ENCODE measurements around the gene TARBP1. TPM values are rescaled to one million over a fixed set of nuclear protein-coding genes. Genes with fewer than 3 reads are reported as not detected.

TARBP1 gene
- total RNA-seq, 4 donors from 2014 or later = 24.9 to 48.9 (median 34.4) TPM

DNA sequence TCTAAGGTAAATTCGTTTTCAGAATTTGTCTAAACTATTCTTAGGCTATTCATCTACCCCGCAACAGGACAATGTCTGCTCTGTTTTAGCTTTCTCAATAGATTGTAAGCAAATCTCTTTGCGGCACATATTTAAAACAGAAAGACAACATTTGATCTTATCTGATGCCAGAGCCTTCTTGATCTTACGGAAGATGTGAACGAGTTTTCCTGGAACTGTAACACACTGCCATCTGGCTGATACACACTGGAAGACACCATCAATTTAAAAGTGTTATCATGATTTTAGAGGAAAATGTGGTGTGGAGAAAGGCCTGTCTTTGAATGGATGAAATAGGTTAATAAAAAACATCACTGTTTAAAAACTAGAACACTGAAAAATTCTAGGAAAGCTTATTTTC, 69.7 kb downstream of the TARBP1 start:
- WGBS, 2 donors = 53% methylated on average over 5 of the region's 5 CpGs
- H3K27me3 ChIP-seq = no peaks in the 10 kb centered on the region
- TF ChIP-seq, protein P1, sequence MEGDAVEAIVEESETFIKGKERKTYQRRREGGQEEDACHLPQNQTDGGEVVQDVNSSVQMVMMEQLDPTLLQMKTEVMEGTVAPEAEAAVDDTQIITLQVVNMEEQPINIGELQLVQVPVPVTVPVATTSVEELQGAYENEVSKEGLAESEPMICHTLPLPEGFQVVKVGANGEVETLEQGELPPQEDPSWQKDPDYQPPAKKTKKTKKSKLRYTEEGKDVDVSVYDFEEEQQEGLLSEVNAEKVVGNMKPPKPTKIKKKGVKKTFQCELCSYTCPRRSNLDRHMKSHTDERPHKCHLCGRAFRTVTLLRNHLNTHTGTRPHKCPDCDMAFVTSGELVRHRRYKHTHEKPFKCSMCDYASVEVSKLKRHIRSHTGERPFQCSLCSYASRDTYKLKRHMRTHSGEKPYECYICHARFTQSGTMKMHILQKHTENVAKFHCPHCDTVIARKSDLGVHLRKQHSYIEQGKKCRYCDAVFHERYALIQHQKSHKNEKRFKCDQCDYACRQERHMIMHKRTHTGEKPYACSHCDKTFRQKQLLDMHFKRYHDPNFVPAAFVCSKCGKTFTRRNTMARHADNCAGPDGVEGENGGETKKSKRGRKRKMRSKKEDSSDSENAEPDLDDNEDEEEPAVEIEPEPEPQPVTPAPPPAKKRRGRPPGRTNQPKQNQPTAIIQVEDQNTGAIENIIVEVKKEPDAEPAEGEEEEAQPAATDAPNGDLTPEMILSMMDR (IDR thresholded peaks at IDR 0.05) = no peak
- H3K27ac ChIP-seq = no peak overlapping the region
- no peak overlapping the region for H3K4me3 ChIP-seq
- H3K9me3 ChIP-seq = no peaks in the 10 kb centered on the region
- DNase-seq (ENCODE audit: low spot score in 2 of 2) = no peak
- peaks cover 0 to 58% (median 0%) of the 10 kb centered on the region in 3 donors for H3K36me3 ChIP-seq
- H3K4me1 ChIP-seq = no peaks in the 10 kb centered on the region

DNA sequence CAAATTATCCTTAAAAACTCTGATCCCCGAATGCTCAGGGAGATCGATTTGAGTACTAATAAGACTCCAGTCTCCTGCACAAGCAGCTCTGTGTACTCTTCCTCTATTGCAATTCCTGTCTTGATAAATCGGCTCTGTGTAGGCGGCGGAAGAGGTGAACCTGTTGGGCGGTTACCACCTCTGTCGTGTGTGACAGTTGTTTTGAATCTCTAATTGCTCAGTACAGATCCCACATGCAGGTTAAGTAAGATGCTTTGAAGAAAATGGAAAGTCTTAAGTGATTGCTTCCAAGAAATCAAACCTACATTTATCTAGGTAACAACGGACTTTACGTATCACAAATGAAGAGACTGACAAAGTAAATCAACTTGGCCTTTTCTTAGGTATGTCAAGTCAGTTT, 70.2 kb downstream of the TARBP1 start:
- Histone ChIP-seq H3K27me3 (no peaks in the 10 kb centered on the region), H3K27ac (no peak overlapping the region), H3K4me3 (no peak overlapping the region), H3K9me3 (no peaks in the 10 kb centered on the region), H3K4me1 (no peaks in the 10 kb centered on the region), H3K36me3 (peaks cover 0 to 55% (median 0%) of the 10 kb centered on the region in 3 donors)
- no peak for DNase-seq (ENCODE audit: low spot score in 2 of 2)
- 95% methylated on average over 9 of the region's 9 CpGs for WGBS, 2 donors
- TF ChIP-seq, protein P1 (IDR thresholded peaks at IDR 0.05) = no peak
- TF ChIP-seq POLR2A (IDR thresholded peaks at IDR 0.05) (no peak), EP300 (IDR thresholded peaks at IDR 0.05) (no peak)

DNA sequence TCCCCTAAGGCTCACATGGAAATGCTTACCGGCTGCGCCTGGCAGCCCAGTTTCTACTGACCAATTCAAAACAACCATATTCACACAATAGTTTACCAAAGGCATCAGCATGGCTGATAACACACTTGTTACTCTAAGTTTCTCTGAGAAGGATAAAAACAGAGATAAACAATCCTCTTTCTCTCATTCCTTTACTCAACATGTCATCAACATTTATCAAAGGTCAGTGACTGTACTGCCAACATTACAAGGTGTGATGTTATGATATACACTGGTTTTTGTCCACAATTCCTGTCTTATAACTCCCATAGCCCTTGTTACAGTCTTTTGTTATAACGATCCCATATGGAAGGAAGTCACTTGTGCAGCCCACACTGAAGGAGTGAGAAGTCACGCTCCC, 72.1 kb downstream of the TARBP1 start:
- 82% methylated on average over 4 of the region's 4 CpGs for WGBS, 2 donors
- Histone ChIP-seq H3K27me3 (no peaks in the 10 kb centered on the region), H3K27ac (no peak overlapping the region), H3K36me3 (peaks cover 0 to 47% (median 0%) of the 10 kb centered on the region in 3 donors), H3K9me3 (no peaks in the 10 kb centered on the region), H3K4me3 (no peak overlapping the region), H3K4me1 (no peaks in the 10 kb centered on the region)
- TF ChIP-seq POLR2A (IDR thresholded peaks at IDR 0.05) (no peak), EP300 (IDR thresholded peaks at IDR 0.05) (no peak)
- TF ChIP-seq, protein P1 (IDR thresholded peaks at IDR 0.05) = no peak
- no peak for DNase-seq (ENCODE audit: low spot score in 2 of 2)

DNA sequence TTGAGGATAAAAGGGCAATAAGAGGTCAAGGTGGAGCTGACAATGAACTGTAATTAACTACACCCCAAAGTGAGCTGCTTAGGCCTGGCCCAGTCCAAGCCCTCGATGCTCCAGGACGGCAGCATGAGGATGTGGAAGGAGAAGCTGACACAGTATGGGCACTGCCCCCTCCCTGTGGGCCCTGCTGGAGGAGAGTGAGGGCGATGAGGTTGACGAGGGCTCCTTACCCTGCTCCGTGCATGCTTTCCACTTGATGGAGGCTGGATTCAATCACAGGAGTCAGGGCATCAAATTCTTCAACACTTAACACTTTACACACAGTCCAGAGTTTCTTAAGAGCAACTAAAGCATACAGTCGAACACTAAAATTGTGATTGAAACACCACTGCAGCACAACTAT, 73.3 kb downstream of the TARBP1 start:
- Histone ChIP-seq H3K36me3 (peaks cover 0 to 40% (median 0%) of the 10 kb centered on the region in 3 donors), H3K27me3 (no peaks in the 10 kb centered on the region), H3K4me3 (no peak overlapping the region), H3K9me3 (no peaks in the 10 kb centered on the region), H3K27ac (no peak overlapping the region), H3K4me1 (no peaks in the 10 kb centered on the region)
- no peak for DNase-seq (ENCODE audit: low spot score in 2 of 2)
- WGBS, 2 donors = 53 to 63% methylated on average over 6 of the region's 6 CpGs
- no peak for TF ChIP-seq EP300 (IDR thresholded peaks at IDR 0.05)
- TF ChIP-seq POLR2A (IDR thresholded peaks at IDR 0.05) = no peak
- TF ChIP-seq, protein P1 (IDR thresholded peaks at IDR 0.05) = no peak

DNA sequence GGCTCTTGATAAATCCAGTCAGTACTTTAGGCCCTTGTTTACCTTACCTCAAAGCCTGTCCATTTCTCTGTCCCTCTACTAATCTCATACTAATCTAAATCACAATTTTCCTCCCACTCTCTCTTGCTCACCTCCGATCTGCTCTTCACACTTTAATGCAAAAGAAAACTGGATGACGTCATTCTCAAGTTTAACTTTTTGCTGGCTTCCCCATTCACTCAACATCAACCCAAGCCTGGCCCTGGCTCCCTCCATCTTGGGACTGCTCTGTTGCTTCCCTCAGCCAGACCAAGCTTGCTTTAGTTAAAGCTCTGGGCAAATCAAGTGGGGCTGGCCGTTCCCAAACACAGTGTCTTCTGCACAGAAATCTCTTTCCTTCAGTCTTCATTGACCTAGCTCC, 76.0 kb downstream of the TARBP1 start:
- TF ChIP-seq POLR2A (IDR thresholded peaks at IDR 0.05) (no peak), EP300 (IDR thresholded peaks at IDR 0.05) (no peak)
- TF ChIP-seq, protein P1 (IDR thresholded peaks at IDR 0.05) = no peak

More for the DNA sequence above, 76.0 kb downstream of the TARBP1 start:
- H3K4me3 ChIP-seq = no peak overlapping the region
- 88 to 90% methylated on average over 3 of the region's 3 CpGs for WGBS, 2 donors
- H3K36me3 ChIP-seq = peaks cover 0 to 36% (median 0%) of the 10 kb centered on the region in 3 donors
- no peaks in the 10 kb centered on the region for H3K9me3 ChIP-seq
- DNase-seq (ENCODE audit: low spot score in 2 of 2) = no peak
- H3K27me3 ChIP-seq = no peaks in the 10 kb centered on the region
- H3K4me1 ChIP-seq = no peaks in the 10 kb centered on the region
- no peak overlapping the region for H3K27ac ChIP-seq

Measured in tibial nerve (tissue), 4 donors.